ENCODE results near the gene PCBD1.
"Not testable (repeated sequence)": the region's sequence is repeated elsewhere in the genome, so short reads cannot be mapped to it uniquely, and the experiment has no call there.

PCBD1 gene

DNA sequence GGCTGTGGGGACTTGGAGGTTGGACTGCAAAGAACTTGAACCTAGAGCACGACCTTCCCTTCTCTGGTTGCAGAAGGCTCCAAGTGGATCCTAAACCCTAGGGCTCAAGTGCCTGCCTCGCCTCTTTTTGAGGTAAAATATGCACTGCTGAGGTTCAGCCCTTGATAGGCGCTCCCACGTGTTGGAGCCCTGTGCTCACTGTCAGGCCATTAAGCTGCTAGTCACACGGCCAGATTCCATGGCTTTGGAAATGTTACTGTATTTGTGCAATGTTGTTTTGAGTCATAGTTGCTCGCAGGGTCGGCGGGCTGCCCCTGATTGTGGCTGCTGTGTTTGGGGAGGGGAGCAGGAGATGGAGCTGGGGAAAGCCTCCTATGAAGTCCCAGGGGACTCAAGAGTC is 39.8 kb upstream of the PCBD1 start:
- DNase-seq, result no peak
- no peak overlapping the region for H3K27ac ChIP-seq (ENCODE audit: insufficient read depth, low read length, poor library complexity, severe bottlenecking)
- no peaks in the 10 kb centered on the region for H3K36me3 ChIP-seq (ENCODE audit: control insufficient read depth, insufficient read depth, low read length)
- H3K27me3 ChIP-seq (replicated peaks; ENCODE audit: control insufficient read depth, insufficient read depth, low read length, poor library complexity, severe bottlenecking), result no peaks in the 10 kb centered on the region
- no peaks in the 10 kb centered on the region for H3K4me1 ChIP-seq (ENCODE audit: control insufficient read depth, insufficient read depth, low read length, poor library complexity, severe bottlenecking)
- no peaks in the 10 kb centered on the region for H3K9me3 ChIP-seq (ENCODE audit: control insufficient read depth, low read length)
- H3K4me3 ChIP-seq (ENCODE audit: insufficient read depth, low read depth, low read length, poor library complexity, severe bottlenecking), result no peak overlapping the region

DNA sequence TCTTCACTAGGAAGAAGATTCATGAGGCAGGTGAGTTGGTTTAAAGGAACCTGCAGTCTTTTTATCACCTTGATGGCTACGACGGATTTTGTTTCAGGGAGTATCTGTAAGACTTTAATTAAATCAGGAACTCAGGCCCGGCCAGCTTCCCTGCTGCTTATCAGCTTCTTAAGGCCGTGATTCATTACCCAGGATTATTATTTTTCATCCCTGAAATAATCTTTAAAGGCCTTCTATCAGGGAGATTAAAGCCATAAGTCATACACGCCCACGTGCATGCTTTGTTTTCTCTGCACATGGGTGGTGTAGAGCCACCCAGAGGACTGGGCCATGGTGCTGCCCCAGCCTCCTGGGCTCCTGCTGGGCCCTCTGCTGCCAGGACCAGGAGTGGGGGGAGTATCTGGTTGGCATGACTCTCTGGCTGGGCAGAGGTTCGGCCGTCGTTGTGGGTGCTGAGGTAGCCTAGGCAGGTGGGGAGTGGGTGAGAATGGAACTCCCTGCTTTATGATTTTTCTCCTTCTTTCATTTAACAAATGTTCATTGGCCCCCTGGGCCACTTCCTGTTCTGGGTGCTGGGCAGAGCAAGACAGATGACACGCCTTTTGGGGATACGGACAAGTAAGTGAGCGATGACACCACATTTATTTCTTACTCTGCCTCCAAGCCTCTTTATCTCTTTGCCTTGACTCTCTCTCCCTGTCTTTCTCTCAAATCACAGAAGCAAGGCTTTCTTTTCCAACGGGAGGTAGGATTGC is 39.0 kb upstream of the PCBD1 start:
- DNase-seq, result no peak
- Histone ChIP-seq H3K4me3 (ENCODE audit: insufficient read depth, low read depth, low read length, poor library complexity, severe bottlenecking) (no peak overlapping the region), H3K9me3 (ENCODE audit: control insufficient read depth, low read length) (no peaks in the 10 kb centered on the region), H3K36me3 (ENCODE audit: control insufficient read depth, insufficient read depth, low read length) (no peaks in the 10 kb centered on the region), H3K27ac (ENCODE audit: insufficient read depth, low read length, poor library complexity, severe bottlenecking) (no peak overlapping the region), H3K27me3 (replicated peaks; ENCODE audit: control insufficient read depth, insufficient read depth, low read length, poor library complexity, severe bottlenecking) (no peaks in the 10 kb centered on the region), H3K4me1 (ENCODE audit: control insufficient read depth, insufficient read depth, low read length, poor library complexity, severe bottlenecking) (no peaks in the 10 kb centered on the region)

DNA sequence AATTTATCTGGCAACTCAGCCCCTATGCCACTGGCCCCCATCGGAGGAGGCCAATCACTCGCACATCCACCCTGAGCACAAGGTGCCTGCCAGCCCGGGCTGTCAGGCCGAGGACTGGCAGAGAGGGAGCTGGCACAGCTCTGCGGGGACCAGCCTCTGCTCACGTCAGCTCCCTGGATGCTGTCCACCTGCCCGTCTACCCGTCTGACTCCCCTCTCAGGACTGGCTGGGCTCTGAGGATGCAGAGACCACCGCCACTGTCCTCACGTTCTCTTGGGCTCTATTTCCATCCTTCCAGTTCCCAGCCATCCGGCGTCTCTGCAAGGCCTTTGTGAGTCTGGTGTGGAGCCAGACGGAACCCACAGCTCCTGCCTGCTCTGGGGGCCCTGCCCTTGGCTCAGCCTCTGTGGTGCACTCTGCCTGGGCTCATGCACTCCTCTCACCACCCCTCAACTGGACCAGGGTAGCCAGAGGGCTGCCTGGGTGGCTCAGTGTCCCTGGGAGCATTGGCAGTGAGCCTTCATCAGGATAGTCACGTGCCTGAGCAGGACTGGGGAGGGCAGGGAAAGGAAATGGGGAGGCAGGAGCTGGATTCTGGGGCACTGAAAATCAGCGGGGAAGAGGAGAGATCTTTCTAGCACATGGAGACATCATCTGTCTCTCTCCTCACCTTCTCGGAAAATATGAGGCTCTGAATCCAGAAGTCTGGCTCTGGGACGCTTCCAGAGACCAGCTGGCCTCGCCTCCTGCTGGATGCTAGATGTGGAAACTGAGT is 38.0 kb upstream of the PCBD1 start:
- DNase-seq, result no peak
- H3K27ac ChIP-seq (ENCODE audit: insufficient read depth, low read length, poor library complexity, severe bottlenecking), result no peak overlapping the region
- no peaks in the 10 kb centered on the region for H3K36me3 ChIP-seq (ENCODE audit: control insufficient read depth, insufficient read depth, low read length)
- H3K4me3 ChIP-seq (ENCODE audit: insufficient read depth, low read depth, low read length, poor library complexity, severe bottlenecking), result no peak overlapping the region
- H3K4me1 ChIP-seq (ENCODE audit: control insufficient read depth, insufficient read depth, low read length, poor library complexity, severe bottlenecking), result no peaks in the 10 kb centered on the region
- no peaks in the 10 kb centered on the region for H3K9me3 ChIP-seq (ENCODE audit: control insufficient read depth, low read length)
- H3K27me3 ChIP-seq (replicated peaks; ENCODE audit: control insufficient read depth, insufficient read depth, low read length, poor library complexity, severe bottlenecking), result no peaks in the 10 kb centered on the region

DNA sequence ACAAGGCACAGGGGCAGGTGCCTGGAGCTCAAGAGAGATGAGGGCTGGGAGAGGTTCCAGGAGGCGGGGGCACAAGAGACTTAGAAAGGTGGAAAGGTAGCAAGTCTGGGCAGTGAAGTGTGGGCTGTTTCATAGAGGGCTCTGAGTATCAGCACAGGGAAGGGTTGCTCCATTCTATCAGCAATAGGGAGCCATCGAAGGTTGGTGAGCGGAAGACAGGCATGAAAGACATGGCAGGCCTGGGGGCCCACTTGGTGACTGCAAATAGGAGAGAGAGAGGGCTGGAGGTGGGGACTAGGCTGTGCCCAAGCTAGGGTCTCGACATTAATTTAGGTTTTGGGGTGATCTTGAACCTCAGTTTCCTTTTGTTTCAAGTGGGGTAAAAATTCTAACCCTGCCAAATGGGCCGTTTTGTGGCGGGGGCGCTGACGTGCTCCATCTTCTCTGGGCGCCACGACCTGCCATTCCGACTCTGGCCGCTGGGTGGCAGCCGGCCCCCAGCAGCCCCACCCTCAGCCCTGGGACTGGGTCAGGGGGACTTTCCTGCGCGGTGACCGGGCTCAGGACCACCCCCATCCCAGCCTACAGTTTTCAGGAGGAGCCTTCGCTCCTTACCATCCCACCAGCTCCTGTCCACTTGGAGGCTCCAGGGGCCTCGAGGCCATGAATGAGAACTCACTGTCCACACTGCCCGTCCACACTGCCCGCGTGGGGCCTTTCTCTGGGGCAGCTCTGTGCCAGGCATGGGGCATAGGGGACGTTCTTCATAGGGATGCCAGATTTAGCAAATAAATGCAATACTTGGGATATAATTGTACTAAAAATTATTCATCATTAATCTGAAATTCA is 37.2 kb upstream of the PCBD1 start:
- DNase-seq, result peak in 2 of 3 donors; percentile 5 to 11
- no peak overlapping the region for H3K27ac ChIP-seq (ENCODE audit: insufficient read depth, low read length, poor library complexity, severe bottlenecking)
- H3K36me3 ChIP-seq (ENCODE audit: control insufficient read depth, insufficient read depth, low read length), result no peaks in the 10 kb centered on the region
- no peaks in the 10 kb centered on the region for H3K4me1 ChIP-seq (ENCODE audit: control insufficient read depth, insufficient read depth, low read length, poor library complexity, severe bottlenecking)
- no peak overlapping the region for H3K4me3 ChIP-seq (ENCODE audit: insufficient read depth, low read depth, low read length, poor library complexity, severe bottlenecking)
- H3K9me3 ChIP-seq (ENCODE audit: control insufficient read depth, low read length), result no peaks in the 10 kb centered on the region
- H3K27me3 ChIP-seq (replicated peaks; ENCODE audit: control insufficient read depth, insufficient read depth, low read length, poor library complexity, severe bottlenecking), result no peaks in the 10 kb centered on the region

DNA sequence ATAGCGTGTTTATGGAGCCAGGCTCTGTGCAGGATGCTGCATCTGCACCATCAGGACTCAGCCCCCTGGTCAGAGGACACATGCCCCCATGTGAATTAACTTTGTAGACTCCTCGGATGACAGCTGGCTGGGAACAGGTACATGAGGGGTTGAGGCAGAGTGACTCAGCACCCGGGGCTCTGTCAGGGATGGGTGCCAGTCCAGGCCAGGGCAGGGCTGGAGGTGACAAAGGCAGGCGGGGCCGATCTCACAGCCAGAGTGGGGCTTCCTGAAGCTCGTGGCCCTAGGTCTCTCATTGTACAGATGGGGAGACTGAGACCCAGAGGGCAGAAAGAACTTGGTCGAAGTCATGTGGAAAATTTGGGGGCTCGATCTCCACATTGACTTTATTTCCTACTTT is 35.3 kb upstream of the PCBD1 start:
- DNase-seq, result no peak

DNA sequence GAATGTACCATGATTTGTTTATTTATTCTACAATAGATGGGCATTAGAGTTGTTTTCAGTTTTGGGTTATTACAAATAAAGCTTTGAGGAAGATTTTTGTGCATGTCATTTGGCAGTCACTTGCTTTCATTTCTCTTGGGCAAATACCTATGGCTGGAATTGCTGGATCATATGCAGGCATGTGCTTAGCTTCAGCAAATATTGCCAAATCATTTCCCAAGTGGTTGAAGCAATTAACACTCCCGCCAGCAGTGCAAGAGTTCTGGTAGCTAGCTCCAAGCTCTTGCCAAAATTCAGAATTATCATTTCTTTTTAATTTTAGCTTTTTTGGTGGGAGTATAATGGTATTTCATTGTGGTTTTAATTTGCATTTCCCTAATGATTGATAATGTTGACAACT is 32.9 kb upstream of the PCBD1 start:
- H3K27me3 ChIP-seq (replicated peaks; ENCODE audit: control insufficient read depth, insufficient read depth, low read length, poor library complexity, severe bottlenecking), result no peaks in the 10 kb centered on the region
- no peak overlapping the region for H3K4me3 ChIP-seq (ENCODE audit: insufficient read depth, low read depth, low read length, poor library complexity, severe bottlenecking)
- DNase-seq, result no peak
- no peak overlapping the region for H3K27ac ChIP-seq (ENCODE audit: insufficient read depth, low read length, poor library complexity, severe bottlenecking)
- no peaks in the 10 kb centered on the region for H3K4me1 ChIP-seq (ENCODE audit: control insufficient read depth, insufficient read depth, low read length, poor library complexity, severe bottlenecking)
- H3K9me3 ChIP-seq (ENCODE audit: control insufficient read depth, low read length), result no peaks in the 10 kb centered on the region
- H3K36me3 ChIP-seq (ENCODE audit: control insufficient read depth, insufficient read depth, low read length), result no peaks in the 10 kb centered on the region

More for the DNA sequence above, 35.3 kb upstream of the PCBD1 start:
- H3K4me1 ChIP-seq (ENCODE audit: control insufficient read depth, insufficient read depth, low read length, poor library complexity, severe bottlenecking), result no peaks in the 10 kb centered on the region
- no peak overlapping the region for H3K27ac ChIP-seq (ENCODE audit: insufficient read depth, low read length, poor library complexity, severe bottlenecking)
- no peaks in the 10 kb centered on the region for H3K36me3 ChIP-seq (ENCODE audit: control insufficient read depth, insufficient read depth, low read length)
- no peak overlapping the region for H3K4me3 ChIP-seq (ENCODE audit: insufficient read depth, low read depth, low read length, poor library complexity, severe bottlenecking)
- no peaks in the 10 kb centered on the region for H3K9me3 ChIP-seq (ENCODE audit: control insufficient read depth, low read length)
- H3K27me3 ChIP-seq (replicated peaks; ENCODE audit: control insufficient read depth, insufficient read depth, low read length, poor library complexity, severe bottlenecking), result no peaks in the 10 kb centered on the region

DNA sequence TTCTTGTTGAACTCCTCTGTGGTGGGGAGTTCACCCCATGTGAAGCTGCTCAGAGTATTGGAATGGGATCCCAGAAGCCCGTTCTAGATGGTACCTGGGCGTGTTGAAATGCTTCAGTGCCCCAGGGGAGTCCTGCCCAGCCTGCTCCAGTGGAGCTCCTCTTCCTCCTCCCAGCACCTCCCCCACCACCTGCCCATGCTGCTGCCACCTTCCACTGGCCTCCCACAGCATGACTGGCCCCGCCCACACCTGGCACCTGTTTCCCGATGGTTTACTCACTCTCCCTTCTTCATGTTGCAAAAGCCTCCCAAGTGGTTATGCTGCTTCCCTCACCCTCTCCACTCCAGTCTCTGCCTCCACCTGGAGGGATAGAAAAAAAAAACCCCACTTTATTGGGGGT is 32.2 kb upstream of the PCBD1 start:
- Histone ChIP-seq H3K36me3 (ENCODE audit: control insufficient read depth, insufficient read depth, low read length) (no peaks in the 10 kb centered on the region), H3K4me3 (ENCODE audit: insufficient read depth, low read depth, low read length, poor library complexity, severe bottlenecking) (no peak overlapping the region), H3K27me3 (replicated peaks; ENCODE audit: control insufficient read depth, insufficient read depth, low read length, poor library complexity, severe bottlenecking) (no peaks in the 10 kb centered on the region), H3K27ac (ENCODE audit: insufficient read depth, low read length, poor library complexity, severe bottlenecking) (no peak overlapping the region), H3K9me3 (ENCODE audit: control insufficient read depth, low read length) (no peaks in the 10 kb centered on the region), H3K4me1 (ENCODE audit: control insufficient read depth, insufficient read depth, low read length, poor library complexity, severe bottlenecking) (no peaks in the 10 kb centered on the region)
- DNase-seq, result no peak

DNA sequence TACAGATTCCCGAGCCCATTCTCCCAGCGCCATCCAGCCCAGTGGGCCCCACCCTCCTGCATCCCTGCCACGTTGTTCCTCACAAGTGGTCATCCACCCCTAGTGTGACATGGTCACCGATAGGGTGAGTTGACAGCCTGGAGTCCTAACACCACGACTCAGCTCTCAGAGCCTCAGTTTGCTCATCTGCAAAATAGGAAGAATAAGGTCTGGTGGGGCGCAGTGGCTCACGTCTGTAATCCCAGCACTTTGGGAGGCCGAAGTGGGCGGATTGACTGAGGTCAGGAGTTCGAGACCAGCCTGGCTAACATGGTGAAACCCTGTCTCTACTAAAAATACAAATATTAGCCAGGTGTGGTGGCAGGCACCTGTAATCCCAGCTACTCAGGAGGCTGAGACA is 31.5 kb upstream of the PCBD1 start:
- H3K9me3 ChIP-seq (ENCODE audit: control insufficient read depth, low read length); H3K36me3 ChIP-seq (ENCODE audit: control insufficient read depth, insufficient read depth, low read length); H3K27ac ChIP-seq (ENCODE audit: insufficient read depth, low read length, poor library complexity, severe bottlenecking); H3K27me3 ChIP-seq (replicated peaks; ENCODE audit: control insufficient read depth, insufficient read depth, low read length, poor library complexity, severe bottlenecking); DNase-seq; H3K4me1 ChIP-seq (ENCODE audit: control insufficient read depth, insufficient read depth, low read length, poor library complexity, severe bottlenecking); H3K4me3 ChIP-seq (ENCODE audit: insufficient read depth, low read depth, low read length, poor library complexity, severe bottlenecking): not testable (repeated sequence)

DNA sequence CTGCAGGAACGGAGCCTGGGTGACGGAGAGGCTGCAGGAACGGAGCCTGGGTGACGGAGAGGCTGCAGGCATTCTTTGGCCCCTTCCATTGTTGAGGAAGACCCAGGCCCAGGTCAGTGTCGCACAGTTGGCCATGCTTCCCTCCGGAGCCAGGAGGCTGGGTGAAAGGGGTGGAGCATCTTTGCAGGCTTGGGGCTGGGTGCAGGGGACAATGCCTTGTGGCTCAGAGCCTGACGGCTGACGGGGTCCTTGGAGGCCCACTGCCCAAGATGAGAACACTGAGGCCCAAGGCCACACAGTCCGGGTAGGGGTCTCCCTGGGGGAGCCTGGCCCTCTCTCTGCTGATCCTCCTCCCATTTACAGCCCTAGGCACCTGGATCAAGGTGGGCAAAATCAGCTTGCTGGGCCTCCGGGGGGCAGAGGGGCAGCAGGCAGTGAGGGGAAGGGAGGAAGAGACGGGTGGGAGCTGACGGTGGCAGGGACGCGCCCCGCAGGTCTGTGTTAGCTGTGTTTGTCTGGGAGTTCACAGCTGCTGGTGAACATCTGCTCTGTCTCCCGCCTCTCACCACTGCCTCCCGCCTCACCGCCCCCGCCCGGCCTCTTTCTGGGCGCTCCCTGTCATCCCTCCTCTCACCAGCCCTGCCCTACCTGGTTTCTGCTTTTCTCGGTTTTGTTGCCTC is 30.6 kb upstream of the PCBD1 start:
- Histone ChIP-seq H3K27me3 (replicated peaks; ENCODE audit: control insufficient read depth, insufficient read depth, low read length, poor library complexity, severe bottlenecking) (no peaks in the 10 kb centered on the region), H3K9me3 (ENCODE audit: control insufficient read depth, low read length) (no peaks in the 10 kb centered on the region), H3K4me1 (ENCODE audit: control insufficient read depth, insufficient read depth, low read length, poor library complexity, severe bottlenecking) (no peaks in the 10 kb centered on the region), H3K4me3 (ENCODE audit: insufficient read depth, low read depth, low read length, poor library complexity, severe bottlenecking) (no peak overlapping the region), H3K36me3 (ENCODE audit: control insufficient read depth, insufficient read depth, low read length) (no peaks in the 10 kb centered on the region), H3K27ac (ENCODE audit: insufficient read depth, low read length, poor library complexity, severe bottlenecking) (no peak overlapping the region)
- no peak for DNase-seq
